ENCODE results near the gene ALCAM. TPM values are rescaled to one million over a fixed set of nuclear protein-coding genes. Genes with fewer than 3 reads are reported as not detected.

The ALCAM gene
- total RNA-seq, 4 donors from 2014 or later: 16.8 to 62.0 (median 27.5) TPM

DNA sequence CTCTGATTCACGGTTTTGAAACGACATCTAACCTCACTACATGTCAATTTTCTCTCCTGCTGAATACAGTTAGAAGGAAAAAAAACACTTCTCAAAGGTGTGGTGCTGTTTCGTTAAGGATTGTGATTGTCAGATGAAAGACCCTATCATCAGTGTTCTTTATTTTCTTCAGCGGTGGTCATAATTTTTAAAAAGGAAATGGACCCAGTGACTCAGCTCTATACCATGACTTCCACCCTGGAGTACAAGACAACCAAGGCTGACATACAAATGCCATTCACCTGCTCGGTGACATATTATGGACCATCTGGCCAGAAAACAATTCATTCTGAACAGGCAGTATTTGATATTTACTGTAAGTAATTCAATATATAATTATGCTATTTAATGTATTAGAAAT lies 167.8 kb downstream of the ALCAM start:
- no peak for ATAC-seq
- no peaks in the 10 kb centered on the region for H3K9me3 ChIP-seq
- TF ChIP-seq POLR2AphosphoS5 (IDR thresholded peaks at IDR 0.05) (no peak), POLR2A (IDR thresholded peaks at IDR 0.05) (no peak), EP300 (IDR thresholded peaks at IDR 0.05) (no peak)
- TF ChIP-seq, protein P1, sequence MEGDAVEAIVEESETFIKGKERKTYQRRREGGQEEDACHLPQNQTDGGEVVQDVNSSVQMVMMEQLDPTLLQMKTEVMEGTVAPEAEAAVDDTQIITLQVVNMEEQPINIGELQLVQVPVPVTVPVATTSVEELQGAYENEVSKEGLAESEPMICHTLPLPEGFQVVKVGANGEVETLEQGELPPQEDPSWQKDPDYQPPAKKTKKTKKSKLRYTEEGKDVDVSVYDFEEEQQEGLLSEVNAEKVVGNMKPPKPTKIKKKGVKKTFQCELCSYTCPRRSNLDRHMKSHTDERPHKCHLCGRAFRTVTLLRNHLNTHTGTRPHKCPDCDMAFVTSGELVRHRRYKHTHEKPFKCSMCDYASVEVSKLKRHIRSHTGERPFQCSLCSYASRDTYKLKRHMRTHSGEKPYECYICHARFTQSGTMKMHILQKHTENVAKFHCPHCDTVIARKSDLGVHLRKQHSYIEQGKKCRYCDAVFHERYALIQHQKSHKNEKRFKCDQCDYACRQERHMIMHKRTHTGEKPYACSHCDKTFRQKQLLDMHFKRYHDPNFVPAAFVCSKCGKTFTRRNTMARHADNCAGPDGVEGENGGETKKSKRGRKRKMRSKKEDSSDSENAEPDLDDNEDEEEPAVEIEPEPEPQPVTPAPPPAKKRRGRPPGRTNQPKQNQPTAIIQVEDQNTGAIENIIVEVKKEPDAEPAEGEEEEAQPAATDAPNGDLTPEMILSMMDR (IDR thresholded peaks at IDR 0.05): no peak
- no peak overlapping the region for H3K27ac ChIP-seq
- 81 to 90% methylated on average over 3 to 5 of the region's 5 CpGs for WGBS, 2 donors (ENCODE audit: low coverage in 1 of 2)
- no peaks in the 10 kb centered on the region for H3K4me1 ChIP-seq
- peaks cover 0 to 8% of the 10 kb centered on the region in 2 donors for H3K36me3 ChIP-seq
- no peaks in the 10 kb centered on the region for H3K27me3 ChIP-seq
- H3K4me3 ChIP-seq: no peak overlapping the region

DNA sequence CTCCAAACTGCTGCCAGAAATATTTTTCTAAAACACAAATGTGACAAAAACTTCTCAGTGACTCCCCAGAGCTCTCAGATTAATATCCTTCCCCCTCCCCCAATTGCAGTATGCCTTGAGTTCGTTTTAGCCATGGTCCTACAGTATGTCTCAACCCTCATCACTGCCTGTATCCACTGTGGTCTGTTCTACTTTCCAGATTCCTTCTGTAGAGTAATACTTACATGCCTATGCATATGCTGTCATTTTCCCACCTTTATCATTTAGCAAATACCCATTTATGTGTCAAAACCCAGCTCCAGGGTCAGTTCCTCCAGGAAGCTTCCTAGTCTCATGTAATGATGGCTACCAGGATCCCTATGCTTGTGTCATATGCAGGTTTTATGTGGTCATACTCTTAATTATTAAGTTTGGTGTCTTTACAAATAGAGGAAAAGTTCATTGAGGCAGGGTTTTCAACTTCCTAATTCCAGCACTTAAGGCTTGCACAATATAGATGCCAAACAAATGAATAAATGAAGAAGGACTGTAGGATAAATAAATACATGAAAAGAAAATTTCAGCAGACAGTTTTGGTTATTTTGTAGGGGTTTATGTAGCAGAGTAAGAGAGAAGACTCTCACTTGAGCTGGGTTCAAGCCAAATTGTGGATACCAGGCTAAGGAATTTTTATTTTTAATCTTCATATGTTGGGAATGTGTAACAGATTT lies 170.8 kb downstream of the ALCAM start:
- no peaks in the 10 kb centered on the region for H3K27me3 ChIP-seq
- no peak for ATAC-seq
- no peaks in the 10 kb centered on the region for H3K9me3 ChIP-seq
- TF ChIP-seq EP300 (IDR thresholded peaks at IDR 0.05) (no peak), POLR2A (IDR thresholded peaks at IDR 0.05) (no peak), POLR2AphosphoS5 (IDR thresholded peaks at IDR 0.05) (no peak)
- TF ChIP-seq, protein P1 (IDR thresholded peaks at IDR 0.05): no peak
- no peak overlapping the region for H3K27ac ChIP-seq
- 75 to 87% methylated on average over 1 of the region's 1 CpG for WGBS, 2 donors (ENCODE audit: low coverage in 1 of 2)
- no peak overlapping the region for H3K4me3 ChIP-seq
- H3K36me3 ChIP-seq: peaks cover 0 to 31% of the 10 kb centered on the region in 2 donors
- no peaks in the 10 kb centered on the region for H3K4me1 ChIP-seq

DNA sequence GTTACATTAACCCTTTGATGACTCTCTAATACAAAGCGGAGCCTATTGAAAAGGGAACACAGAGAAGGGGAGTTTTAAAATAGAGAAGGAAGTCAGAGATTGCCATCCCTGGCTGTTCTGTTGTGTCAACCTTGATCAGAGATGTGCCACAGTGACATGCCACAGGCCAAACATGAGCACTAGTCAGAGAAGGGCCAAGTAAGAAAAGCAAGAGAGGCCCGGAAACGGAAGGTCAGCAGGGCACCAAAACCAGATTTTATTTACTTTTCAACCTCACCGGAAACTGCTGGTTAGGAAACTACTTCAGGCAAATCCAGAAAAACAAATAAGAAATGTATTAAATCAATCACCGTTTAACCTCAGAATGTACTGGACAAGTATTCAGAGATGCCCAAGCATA lies 171.8 kb downstream of the ALCAM start:
- no peak for ATAC-seq
- H3K27ac ChIP-seq: no peak overlapping the region
- TF ChIP-seq POLR2AphosphoS5 (IDR thresholded peaks at IDR 0.05) (no peak), EP300 (IDR thresholded peaks at IDR 0.05) (no peak), POLR2A (IDR thresholded peaks at IDR 0.05) (no peak)
- TF ChIP-seq, protein P1 (IDR thresholded peaks at IDR 0.05): no peak
- H3K36me3 ChIP-seq: peaks cover 0 to 39% of the 10 kb centered on the region in 2 donors
- no peaks in the 10 kb centered on the region for H3K27me3 ChIP-seq
- H3K4me1 ChIP-seq: no peaks in the 10 kb centered on the region
- H3K9me3 ChIP-seq: no peaks in the 10 kb centered on the region
- 71 to 73% methylated on average over 4 to 5 of the region's 5 CpGs for WGBS, 2 donors (ENCODE audit: low coverage in 1 of 2)
- no peak overlapping the region for H3K4me3 ChIP-seq

DNA sequence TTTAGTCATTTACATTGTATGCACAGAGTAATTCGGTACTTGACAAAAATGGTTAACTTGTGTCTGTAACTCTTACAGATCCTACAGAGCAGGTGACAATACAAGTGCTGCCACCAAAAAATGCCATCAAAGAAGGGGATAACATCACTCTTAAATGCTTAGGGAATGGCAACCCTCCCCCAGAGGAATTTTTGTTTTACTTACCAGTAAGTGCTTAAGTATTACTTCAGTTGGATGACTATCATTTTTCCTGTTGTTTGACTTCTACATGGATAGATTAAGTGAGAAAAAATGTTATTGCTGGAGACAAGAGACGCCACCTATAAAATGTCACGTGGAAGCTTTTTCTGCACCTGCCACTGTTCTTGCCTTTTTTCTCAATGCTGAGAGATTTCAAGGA lies 173.2 kb downstream of the ALCAM start:
- no peaks in the 10 kb centered on the region for H3K9me3 ChIP-seq
- no peak overlapping the region for H3K4me3 ChIP-seq
- ATAC-seq: no peak
- H3K27me3 ChIP-seq: no peaks in the 10 kb centered on the region
- no peaks in the 10 kb centered on the region for H3K4me1 ChIP-seq
- 74 to 75% methylated on average over 3 of the region's 3 CpGs for WGBS, 2 donors (ENCODE audit: low coverage in 1 of 2)
- H3K27ac ChIP-seq: no peak overlapping the region
- H3K36me3 ChIP-seq: peaks cover 0 to 45% of the 10 kb centered on the region in 2 donors
- no peak for TF ChIP-seq POLR2A (IDR thresholded peaks at IDR 0.05)
- TF ChIP-seq EP300 (IDR thresholded peaks at IDR 0.05): no peak
- TF ChIP-seq POLR2AphosphoS5 (IDR thresholded peaks at IDR 0.05): no peak
- TF ChIP-seq, protein P1 (IDR thresholded peaks at IDR 0.05): no peak
